Inflammatory macrophage (primary cell): ENCODE data around the gene CECR2.

Experiments used
- DNase-seq, 2 donors: peaks; one replicate each; pipeline ENCODE4 v3.0.0-alpha.2; 2020 to 2022

Gene CECR2

DNA sequence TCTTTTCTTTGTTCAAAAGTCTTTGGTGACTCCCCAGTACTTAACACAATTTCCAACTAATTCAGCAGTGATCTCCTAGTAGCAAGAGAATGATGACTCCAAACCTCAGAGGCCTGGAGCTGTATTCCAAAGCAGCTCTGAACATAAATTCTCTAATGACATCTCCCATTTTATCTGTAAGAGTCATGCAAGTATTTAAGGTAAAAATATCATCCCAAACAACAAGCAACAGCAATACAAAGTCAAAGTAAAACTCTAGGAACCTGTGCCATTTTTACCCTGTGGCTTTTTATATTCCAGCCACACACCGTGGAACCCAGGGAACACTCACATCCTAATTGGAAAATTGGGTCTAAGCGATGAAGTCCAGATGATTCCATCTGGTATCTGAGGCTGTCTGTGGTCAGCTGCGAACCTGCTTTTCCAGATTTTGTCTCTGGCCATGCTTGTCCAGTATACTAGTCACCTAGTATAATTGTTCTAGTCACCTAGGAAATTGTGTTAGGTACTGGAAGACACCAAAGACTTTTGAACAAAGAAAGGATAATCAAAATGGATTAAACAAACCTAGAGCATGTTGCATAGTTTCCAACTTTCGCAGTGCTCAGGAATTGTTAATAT is 101.7 kb downstream of the CECR2 start:
- DNase-seq: no peak

GRCh38 chr22:17471886-17472535 is 102.8 kb downstream of the CECR2 start:
- DNase-seq: no peak

DNA sequence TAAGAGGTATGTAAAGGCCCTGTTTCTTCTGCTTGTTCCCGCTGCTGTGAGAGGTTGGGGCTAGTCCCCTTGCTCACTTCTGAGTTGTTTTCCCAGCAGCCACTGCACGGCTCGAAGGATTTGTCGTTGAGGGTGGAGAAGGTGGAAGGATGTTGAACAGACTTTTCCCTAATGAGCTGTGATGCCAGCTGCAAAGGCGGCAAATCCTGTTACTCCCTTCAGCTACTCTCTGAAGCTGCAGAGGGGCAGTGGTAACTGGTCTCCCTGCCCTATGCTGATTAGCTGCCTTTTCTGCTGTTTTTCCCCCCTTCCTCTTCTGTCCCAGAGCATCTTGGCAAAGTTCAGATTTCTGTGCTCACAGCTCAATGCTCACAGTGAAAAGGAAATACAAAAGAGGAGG is 103.7 kb downstream of the CECR2 start:
- no peak for DNase-seq

GRCh38 chr22:17475318-17476230 is 106.3 kb downstream of the CECR2 start:
- no peak for DNase-seq

GRCh38 chr22:17476838-17477237 is 107.6 kb downstream of the CECR2 start:
- peak; percentile 32 to 53 for DNase-seq

DNA sequence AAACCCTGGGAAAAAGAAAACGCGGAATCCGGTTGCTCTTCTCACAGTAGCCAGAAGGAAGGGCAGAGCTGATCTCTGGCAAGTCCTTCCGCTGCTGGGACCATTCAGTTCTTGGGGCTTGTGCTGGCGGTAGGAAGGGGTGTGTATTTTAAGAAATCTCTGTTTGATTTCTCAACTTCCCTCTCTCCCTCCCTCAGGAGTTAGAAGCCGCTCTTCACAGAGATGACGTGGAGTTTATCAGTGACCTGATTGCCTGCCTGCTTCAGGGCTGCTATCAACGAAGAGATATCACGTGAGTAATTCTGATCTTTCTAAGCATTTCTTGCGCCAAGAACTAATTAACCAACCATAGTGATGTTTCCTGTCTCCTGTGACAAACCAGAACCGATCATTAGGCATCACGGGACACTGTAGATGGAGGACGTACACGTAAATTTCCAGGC is 108.2 kb downstream of the CECR2 start:
- DNase-seq: peak; percentile 76 to 83

GRCh38 chr22:17479135-17479534 is 109.9 kb downstream of the CECR2 start:
- DNase-seq: no peak

- no peak for DNase-seq
Measured at GRCh38 chr22:17481424-17481823, 112.2 kb downstream of the CECR2 start.

DNA sequence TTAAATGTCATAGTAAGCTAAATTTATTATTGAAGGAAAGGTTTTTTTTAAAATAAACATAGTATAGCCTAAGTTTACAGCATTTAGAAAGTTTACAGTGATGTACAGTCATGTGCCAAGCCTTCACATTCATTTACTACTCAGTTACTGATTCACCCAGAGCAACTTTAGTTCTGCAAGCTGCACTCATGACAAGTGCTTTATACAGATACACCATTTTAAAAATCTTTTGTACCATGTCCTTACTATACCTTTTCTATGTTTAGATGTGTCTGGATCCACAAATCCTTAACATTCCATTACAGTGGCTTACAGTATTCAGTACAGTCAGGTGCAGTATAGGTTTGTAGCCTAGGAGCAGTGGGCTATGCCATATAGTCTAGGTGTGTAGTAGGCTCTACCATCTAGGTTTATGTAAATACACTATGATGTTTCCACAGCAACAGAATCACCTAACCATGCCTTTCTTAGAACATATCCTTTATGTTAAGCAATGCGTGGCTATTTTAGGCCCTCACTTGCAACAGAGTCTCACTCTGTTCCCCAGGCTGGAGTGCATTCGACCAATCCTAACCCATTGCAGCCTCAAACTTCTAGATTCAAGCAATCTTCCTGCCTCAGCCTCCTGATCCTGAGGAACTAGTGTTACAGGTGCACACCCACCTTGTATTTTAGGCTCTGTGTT is 114.6 kb downstream of the CECR2 start:
- DNase-seq: peak; percentile 70 to 71

- no peak for DNase-seq
Measured at GRCh38 chr22:17484608-17485007, 115.3 kb downstream of the CECR2 start.

GRCh38 chr22:17486313-17486712 is 117.1 kb downstream of the CECR2 start:
- DNase-seq: no peak

DNA sequence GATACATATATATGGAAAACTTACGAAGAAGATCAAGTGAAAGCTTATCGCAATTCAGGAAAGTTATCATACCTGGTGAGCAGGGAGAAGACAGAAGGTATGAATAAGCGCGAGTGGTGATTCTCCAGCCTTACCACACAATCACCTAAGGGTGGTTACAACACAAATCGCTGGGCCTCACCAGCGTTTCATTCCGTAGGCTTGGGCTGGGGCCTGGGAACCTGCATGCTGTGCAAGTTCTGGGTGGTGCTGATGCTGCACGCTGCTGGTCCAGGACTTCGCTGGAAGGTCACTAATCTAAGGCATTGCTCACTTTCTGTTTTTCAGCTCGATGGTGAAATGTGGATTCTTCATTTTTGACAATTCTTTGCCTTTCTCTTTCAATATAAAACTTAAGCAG is 117.5 kb downstream of the CECR2 start:
- no peak for DNase-seq

DNA sequence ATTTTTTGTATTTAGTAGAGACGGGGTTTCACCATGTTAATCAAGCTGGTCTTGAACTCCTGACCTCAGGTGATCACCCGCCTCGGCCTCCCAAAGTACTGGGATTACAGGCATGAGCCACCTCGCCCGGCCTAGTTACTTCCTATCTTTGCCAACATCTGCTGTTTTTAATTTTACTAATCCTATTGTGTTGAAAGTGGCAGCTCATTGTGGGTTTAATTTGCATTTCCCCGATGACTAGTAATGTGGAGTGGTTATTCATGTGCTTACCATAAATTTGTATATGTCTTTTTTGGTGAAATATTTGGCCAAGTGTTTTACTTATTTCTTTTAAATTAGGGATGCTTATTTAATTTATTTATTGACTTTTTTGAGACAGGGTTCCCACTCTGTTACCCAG is 119.8 kb downstream of the CECR2 start:
- DNase-seq: no peak

GRCh38 chr22:17491090-17491640 is 121.9 kb downstream of the CECR2 start:
- DNase-seq: peak; percentile 52 to 59

DNA sequence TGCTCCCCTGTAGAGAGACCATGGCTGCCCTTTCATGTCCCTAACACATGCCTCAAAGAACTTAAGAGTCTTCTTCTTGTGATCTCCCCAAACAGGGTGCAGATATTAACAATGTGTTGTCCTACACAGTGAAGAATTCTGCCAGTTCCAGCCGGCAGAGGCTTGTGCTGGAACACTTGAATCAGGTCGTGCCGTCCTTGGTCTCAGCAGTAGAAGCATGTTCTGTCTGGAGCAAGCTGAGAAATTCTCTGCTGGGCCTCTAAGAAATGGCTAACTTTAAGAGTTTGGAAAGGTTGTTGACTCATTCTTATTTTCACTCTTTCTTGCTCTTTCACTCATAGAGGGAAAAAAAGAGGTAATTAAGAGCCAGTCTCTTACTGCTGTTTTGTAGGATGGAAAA is 123.0 kb downstream of the CECR2 start:
- DNase-seq: no peak

DNA sequence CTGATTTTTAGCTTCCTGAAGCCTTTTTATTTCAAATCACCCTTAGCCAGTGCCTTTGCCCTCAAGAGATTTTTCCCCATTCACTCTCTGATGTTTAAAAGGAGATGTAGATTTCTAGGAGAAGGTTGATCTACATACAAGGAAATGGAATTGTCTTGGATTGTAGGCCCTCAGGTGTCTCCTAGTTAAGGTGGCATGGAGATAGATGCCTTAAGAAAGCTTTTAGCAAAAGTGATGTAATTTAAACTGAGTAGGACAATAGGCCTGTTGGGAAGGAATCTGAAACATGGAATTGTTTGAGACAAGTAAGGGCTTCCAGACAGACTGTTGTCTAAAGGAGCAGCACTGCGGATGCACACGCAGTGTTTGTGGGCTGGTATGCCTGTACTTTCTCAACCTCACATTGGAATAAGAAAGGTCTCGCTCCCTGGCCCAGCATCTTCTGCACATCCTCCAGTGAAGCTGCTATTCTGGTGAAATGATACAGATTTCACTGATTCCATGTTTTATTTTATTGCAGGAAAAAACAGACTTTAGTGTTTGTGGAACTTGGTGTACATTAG is 124.2 kb downstream of the CECR2 start:
- DNase-seq: no peak

DNA sequence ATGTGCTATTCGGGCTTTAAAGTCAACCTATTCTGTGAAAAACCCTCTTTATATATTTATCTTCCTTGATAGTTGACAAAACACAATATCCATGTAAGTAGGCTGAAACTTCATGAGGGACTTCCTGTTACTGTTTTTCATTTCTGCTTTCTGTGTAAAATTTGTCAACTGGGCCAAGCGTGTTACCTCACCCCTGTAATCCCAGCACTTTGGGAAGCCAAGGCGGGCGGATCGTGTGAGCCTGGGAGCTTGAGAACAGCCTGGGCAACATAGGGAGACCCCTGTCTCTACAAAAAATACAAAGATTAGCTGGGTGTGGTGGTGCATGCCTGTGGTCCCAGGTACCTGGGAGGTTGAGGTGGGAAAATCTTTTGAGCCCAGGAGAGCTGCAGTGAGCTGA is 127.6 kb downstream of the CECR2 start:
- DNase-seq: peak; percentile 84 to 85

DNA sequence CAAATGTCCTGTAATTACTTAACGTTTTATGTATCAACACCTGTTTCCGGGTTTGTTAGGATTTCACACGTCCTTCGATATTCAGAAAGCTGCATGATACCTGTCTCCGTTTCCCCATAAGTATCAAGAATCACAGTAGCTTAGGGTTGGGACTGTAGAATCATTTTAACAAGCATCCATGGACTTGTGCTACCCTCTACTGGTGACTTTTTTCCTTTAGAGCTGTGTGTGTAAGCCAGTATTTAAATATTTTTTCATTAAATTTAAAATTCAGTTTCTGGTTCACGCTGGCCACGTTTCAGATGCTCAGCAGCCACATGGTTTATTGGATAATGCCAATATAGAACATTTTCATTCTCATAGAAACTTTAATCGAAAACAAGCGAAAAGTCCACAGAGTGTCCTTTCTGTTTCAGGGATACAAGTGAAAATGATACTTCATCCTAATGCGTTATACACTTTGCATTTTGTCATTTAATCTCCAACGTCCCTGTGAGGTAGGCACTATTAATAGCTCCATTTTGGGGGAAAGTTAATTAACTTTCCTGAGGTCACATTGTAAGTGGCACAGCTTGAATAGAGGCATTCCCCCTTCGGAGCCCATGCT is 132.5 kb downstream of the CECR2 start:
- DNase-seq: peak; percentile 73 to 83

DNA sequence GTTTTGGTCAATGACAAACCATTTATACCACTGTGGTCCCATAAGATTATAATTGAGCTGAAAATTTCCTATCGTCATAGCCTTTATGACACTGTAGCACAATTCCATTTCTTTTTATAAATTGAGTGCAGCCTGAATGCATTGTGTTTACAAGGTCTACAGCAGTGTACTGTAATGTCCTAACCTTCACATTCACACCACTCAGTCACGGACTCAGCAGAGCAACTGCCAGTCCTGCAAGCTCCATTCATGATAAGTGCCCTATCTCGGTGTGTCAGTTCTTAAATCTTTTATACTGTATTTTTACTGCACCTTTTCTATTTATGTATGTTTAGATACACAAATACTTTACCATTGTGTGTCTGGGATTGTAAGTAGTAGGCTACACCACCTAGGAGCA is 138.8 kb downstream of the CECR2 start:
- no peak for DNase-seq

DNA sequence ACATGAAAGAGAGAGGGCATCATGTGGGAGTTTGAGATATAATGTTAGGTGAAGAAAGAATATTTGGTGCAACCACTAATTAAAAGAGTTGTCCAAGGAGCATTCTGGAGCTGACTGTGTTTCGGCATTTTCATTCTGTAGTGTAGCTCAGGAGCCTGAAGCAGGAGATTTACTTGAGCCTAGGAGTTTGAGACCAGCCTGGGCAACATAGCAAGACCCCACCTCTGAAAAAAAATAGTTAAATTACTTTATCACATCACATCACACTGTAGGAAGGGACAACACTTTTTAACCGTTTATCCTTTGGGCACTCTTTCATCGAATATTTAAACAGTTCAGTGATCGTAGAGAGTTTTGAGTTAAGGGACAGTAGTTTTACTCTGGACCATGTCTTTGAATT is 143.7 kb downstream of the CECR2 start:
- DNase-seq: no peak

GRCh38 chr22:17513612-17514011 is 144.4 kb downstream of the CECR2 start:
- DNase-seq: no peak

DNA sequence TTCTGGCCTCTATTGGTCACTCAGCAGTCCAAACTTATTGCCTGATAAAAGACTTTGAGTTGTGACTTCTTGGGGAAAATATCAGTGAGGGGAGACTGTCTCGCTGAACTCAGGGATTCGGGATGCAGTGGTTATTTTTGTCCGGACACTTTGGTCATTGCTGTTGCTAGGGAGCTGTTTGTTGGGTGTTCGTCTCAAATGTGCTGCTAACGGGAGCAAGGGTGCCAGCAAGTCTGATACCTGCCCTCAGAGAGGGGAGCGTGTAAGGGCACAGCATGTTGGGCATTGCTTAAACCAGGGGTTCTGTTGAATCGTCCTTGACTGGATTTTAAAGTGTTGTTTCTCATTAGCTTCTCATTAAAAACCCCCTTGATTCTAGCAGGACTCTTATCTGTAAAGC is 144.8 kb downstream of the CECR2 start:
- no peak for DNase-seq
